H1 (cell line): Measurements from ENCODE around the gene AHRR. TPM values are rescaled to one million over a fixed set of nuclear protein-coding genes. Genes with fewer than 3 reads are reported as not detected.

Experiments
- CTCF ChIA-PET: fragments of 300-600 bp; sonication (Branson Sonifier 250); formaldehyde crosslinking; loops from one replicate; lab custom pipeline; 2021; ENCODE audit not compliant: partially characterized antibody; lab: Charles Lee
- POLR2A ChIA-PET: fragments of 300-600 bp; sonication (Branson Sonifier 250); formaldehyde crosslinking; loops from one replicate; lab custom pipeline; 2021; ENCODE audit warnings: inconsistent platforms; ENCODE audit not compliant: partially characterized antibody; lab: Charles Lee
- DNase-seq, 2 experiments: peaks; one replicate each; pipeline versions ENCODE4 v3.0.0 to v3.0.0-alpha.2; 2010 to 2022; ENCODE audit warnings: low spot score in 2 of 2, low read depth in 1 of 2, mixed read lengths in 1 of 2
- FAIRE-seq: peaks from 2 replicates; lab custom pipeline; 2011; peaks lifted over from hg19 to GRCh38; lab: Jason Lieb, UNC
- H2AFZ ChIP-seq: 2 replicates; pipeline ENCODE4 v1.8.1; 2012; ENCODE audit warnings: low read length, inconsistent platforms
- H2AK5ac ChIP-seq: 2 replicates; pipeline ENCODE4 v1.6.1; 2013; ENCODE audit warnings: low read depth, low read length
- H2BK120ac ChIP-seq: replicated peaks from 2 replicates; pipeline ENCODE3; 2013; ENCODE audit warnings: low read depth, low read length, inconsistent platforms
- H2BK12ac ChIP-seq: 2 replicates; pipeline ENCODE4 v1.6.1; 2013; ENCODE audit warnings: low read depth, low read length
- H2BK15ac ChIP-seq: 2 replicates; pipeline ENCODE4 v1.6.1; 2013; ENCODE audit warnings: low read length
- H2BK20ac ChIP-seq: 2 replicates; pipeline ENCODE4 v1.6.1; 2013; ENCODE audit warnings: low read length
- H2BK5ac ChIP-seq: 2 replicates; pipeline ENCODE4 v1.6.1; 2013; ENCODE audit warnings: low read depth, low read length
- H3K14ac ChIP-seq: 2 replicates; pipeline ENCODE4 v1.6.1; 2013; ENCODE audit warnings: inconsistent platforms; ENCODE audit not compliant: insufficient read length
- H3K18ac ChIP-seq: 2 replicates; pipeline ENCODE4 v1.6.1; 2013; ENCODE audit warnings: low read length; ENCODE audit errors: extremely low read depth
- H3K23ac ChIP-seq: 2 replicates; pipeline ENCODE4 v1.6.1; 2013; ENCODE audit warnings: inconsistent platforms; ENCODE audit not compliant: insufficient read length
- H3K23me2 ChIP-seq: 2 replicates; pipeline ENCODE4 v1.6.1; 2013; ENCODE audit warnings: low read depth, low read length
- H3K27ac ChIP-seq: 2 replicates; pipeline ENCODE4 v1.6.1; 2011; ENCODE audit warnings: low read depth, low read length, inconsistent platforms
- H3K27me3 ChIP-seq, 4 experiments: replicated peaks in 1 of 4; 1 replicate in 1 of 4; 2 replicates in 3 of 4; pipeline versions ENCODE4 v1.6.1 to v1.8.1; 2011 to 2013; ENCODE audit warnings: low read length in 3 of 4, mild to moderate bottlenecking in 3 of 4, inconsistent platforms in 2 of 4, mixed read lengths in 2 of 4, moderate library complexity in 1 of 4; ENCODE audit not compliant: control insufficient read depth in 3 of 4, insufficient read depth in 3 of 4; ENCODE audit errors: extremely low read depth in 1 of 4
- H3K36me3 ChIP-seq, 4 experiments: 2 replicates each; pipeline versions ENCODE4 v1.6.1 to v1.8.1; 2011 to 2013; ENCODE audit warnings: mild to moderate bottlenecking in 4 of 4, low read length in 3 of 4, moderate library complexity in 2 of 4, control low read depth in 1 of 4, inconsistent platforms in 1 of 4; ENCODE audit not compliant: insufficient read depth in 4 of 4, control insufficient read depth in 2 of 4
- H3K4ac ChIP-seq: replicated peaks from 2 replicates; pipeline ENCODE3; 2013; ENCODE audit warnings: low read length, low read depth, mixed read lengths, inconsistent platforms; ENCODE audit not compliant: insufficient read length
- H3K4me1 ChIP-seq, 4 experiments: replicated peaks in 1 of 4; 1 replicate in 1 of 4; 2 replicates in 3 of 4; pipeline versions ENCODE4 v1.6.1 to v1.8.1; 2011 to 2013; ENCODE audit warnings: low read length in 3 of 4, inconsistent platforms in 2 of 4, mixed read lengths in 1 of 4; ENCODE audit not compliant: insufficient read depth in 4 of 4, control insufficient read depth in 3 of 4
- H3K4me2 ChIP-seq, 2 experiments: 2 replicates each; pipeline versions ENCODE4 v1.6.1 to v1.8.1; 2011 to 2013; ENCODE audit warnings: low read depth in 2 of 2, low read length in 2 of 2, control low read depth in 1 of 2, inconsistent platforms in 1 of 2, mild to moderate bottlenecking in 1 of 2; ENCODE audit not compliant: insufficient read depth in 1 of 2
- H3K4me3 ChIP-seq, 4 experiments: fragments of 200-600, 300-600 bp in 1 of 4; sonication (generic), shearing (Covaris generic), sonication (Bioruptor Twin) in 1 of 4; 2 replicates each; pipeline versions ENCODE4 v1.5.1 to v1.8.1; 2011 to 2016; ENCODE audit warnings: low read length in 4 of 4, low read depth in 3 of 4, control low read depth in 2 of 4, inconsistent platforms in 2 of 4, mild to moderate bottlenecking in 2 of 4, mixed read lengths in 1 of 4, moderate library complexity in 1 of 4; ENCODE audit not compliant: insufficient read depth in 2 of 4; ENCODE audit errors: extremely low read depth in 1 of 4
- H3K56ac ChIP-seq: replicated peaks from 2 replicates; pipeline ENCODE3; 2013; ENCODE audit warnings: low read depth, mild to moderate bottlenecking, mixed read lengths, low read length, inconsistent platforms; ENCODE audit not compliant: insufficient read length
- H3K79me1 ChIP-seq: 2 replicates; pipeline ENCODE4 v1.6.1; 2013; ENCODE audit warnings: low read depth, low read length, control low read depth
- H3K79me2 ChIP-seq, 2 experiments: 2 replicates each; pipeline versions ENCODE4 v1.6.1 to v1.8.1; 2012 to 2013; ENCODE audit warnings: low read length in 2 of 2, mild to moderate bottlenecking in 2 of 2, inconsistent platforms in 1 of 2; ENCODE audit not compliant: insufficient read depth in 2 of 2, control insufficient read depth in 1 of 2
- H3K9ac ChIP-seq, 4 experiments: replicated peaks in 1 of 4; 1 replicate in 1 of 4; 2 replicates in 3 of 4; pipeline versions ENCODE4 v1.6.1 to v1.8.1; 2011 to 2013; ENCODE audit warnings: low read depth in 3 of 4, low read length in 3 of 4, control low read depth in 2 of 4, mild to moderate bottlenecking in 2 of 4, moderate library complexity in 2 of 4, inconsistent platforms in 1 of 4; ENCODE audit errors: extremely low read depth in 1 of 4
- H3K9me3 ChIP-seq, 2 experiments: 2 replicates each; pipeline versions ENCODE4 v1.6.1 to v1.8.1; 2012 to 2013; ENCODE audit warnings: mild to moderate bottlenecking in 2 of 2, moderate library complexity in 2 of 2, control low read depth in 1 of 2, inconsistent platforms in 1 of 2, low read depth in 1 of 2, low read length in 1 of 2, mixed read lengths in 1 of 2; ENCODE audit not compliant: insufficient read depth in 2 of 2
- H4K20me1 ChIP-seq, 2 experiments: replicated peaks in 1 of 2; 2 replicates each; pipeline versions ENCODE3 to v1.8.1; 2011 to 2013; ENCODE audit warnings: inconsistent platforms in 2 of 2, low read length in 2 of 2, mild to moderate bottlenecking in 1 of 2; ENCODE audit not compliant: insufficient read depth in 2 of 2, control insufficient read depth in 1 of 2
- H4K5ac ChIP-seq: 2 replicates; pipeline ENCODE4 v1.6.1; 2013; ENCODE audit warnings: low read length, low read depth, mixed read lengths, inconsistent platforms; ENCODE audit not compliant: insufficient read length
- H4K8ac ChIP-seq: 2 replicates; pipeline ENCODE4 v1.8.0; 2013; ENCODE audit warnings: mild to moderate bottlenecking, moderate library complexity, low read length, inconsistent platforms; ENCODE audit not compliant: insufficient read depth; ENCODE audit errors: extremely low read depth
- H4K91ac ChIP-seq: replicated peaks from 2 replicates; pipeline ENCODE3; 2013; ENCODE audit warnings: low read length, mixed read lengths, inconsistent platforms; ENCODE audit not compliant: insufficient read length
- CEBPB ChIP-seq: IDR thresholded peaks from 2 replicates; pipeline ENCODE4 v1.6.1; 2012; ENCODE audit warnings: low read depth, low read length
- EP300 ChIP-seq, 2 experiments: IDR thresholded peaks; 1 replicate in 1 of 2; 2 replicates in 1 of 2; pipeline ENCODE4 v1.6.1; 2011 to 2012; ENCODE audit warnings: low read depth in 2 of 2, low read length in 2 of 2, mild to moderate bottlenecking in 2 of 2, borderline replicate concordance in 1 of 2, inconsistent platforms in 1 of 2, moderate library complexity in 1 of 2
- FOSL1 ChIP-seq: IDR thresholded peaks from 2 replicates; pipeline ENCODE4 v1.6.1; 2011; ENCODE audit warnings: mild to moderate bottlenecking, low read depth, low read length, moderate library complexity; ENCODE audit not compliant: insufficient read depth
- GABPA ChIP-seq: IDR thresholded peaks from 2 replicates; pipeline ENCODE4 v1.6.1; 2011; ENCODE audit warnings: mild to moderate bottlenecking, low read length, moderate library complexity, borderline replicate concordance; ENCODE audit not compliant: insufficient read depth
- NRF1 ChIP-seq: IDR thresholded peaks from 2 replicates; pipeline ENCODE4 v1.6.1; 2011; ENCODE audit warnings: mild to moderate bottlenecking, low read depth, low read length, improper control_type of control experiment
- RNF2 ChIP-seq: fragments of 200-900, 300-1000 bp; sonication (generic); IDR thresholded peaks from 2 replicates; pipeline ENCODE4 v1.7.1; 2016; ENCODE audit warnings: borderline replicate concordance, low read depth, mild to moderate bottlenecking, antibody characterized with exemption, low read length; ENCODE audit not compliant: poor library complexity, severe bottlenecking; ENCODE audit errors: missing control alignments
- SUZ12 ChIP-seq: fragments of 200-600 bp; sonication (generic); IDR thresholded peaks from 2 replicates; pipeline ENCODE4 v1.6.1; 2012; ENCODE audit warnings: mild to moderate bottlenecking, inconsistent platforms, low read length, moderate library complexity, mixed read lengths
- WGBS, 2 experiments: shearing (Covaris generic) in 1 of 2; methylation state at CpG; one replicate each; pipeline versions ENCODE4 v1.1.6 to v1.1.7; 2013 to 2015; ENCODE audit warnings: low lambda C conversion rate in 2 of 2, mixed read lengths in 2 of 2, inconsistent platforms in 1 of 2, low coverage in 1 of 2, missing lambda C conversion rate in 1 of 2; ENCODE audit not compliant: insufficient replicate concordance in 2 of 2, insufficient coverage in 1 of 2, insufficient read length in 1 of 2; ENCODE audit errors: extremely low coverage in 1 of 2, missing lambda C conversion rate in 1 of 2; 5-methylcytosine and 5-hydroxymethylcytosine counted together
- polyA plus RNA-seq, 7 experiments: library from polyadenylated mRNA; depleted of rRNA in 3 of 7; stranded (reverse) in 5 of 7; unstranded in 2 of 7; fragments of >200 nt in 5 of 7; fragments of 200-250 nt in 2 of 7; gene quantifications; 1 replicate in 5 of 7; 2 replicates in 1 of 7; 4 replicates in 1 of 7; pipeline versions ENCODE4 v1.2.1 to v1.2.3, GENCODE V29; 2011 to 2013; ENCODE audit warnings: missing spikeins in 2 of 7, mixed read lengths in 2 of 7
- total RNA-seq: library from RNA; stranded (reverse); fragmentation: NEBNext Ultra II Directional; extraction: Animal tissue kit (Norgen Biotek cat#: 25700); gene quantifications from 2 replicates; pipeline ENCODE4 v1.2.1, GENCODE V29; 2021

AHRR gene
- total and polyA plus RNA-seq, 2 of the 8 experiments (the other 6 are each of a cell fraction or from before 2014, with no cell fraction given), result 0.41 to 0.80 TPM

- CTCF ChIA-PET, result interaction anchor here (0.8 to 2.2 kb wide), 5 partner anchors 20 to 171 kb away, joined by 3 to 7 read pairs (median 3); no protein-coding TSS in a partner anchor
- Histone ChIP-seq H3K4me1 (peaks cover 0 to 10% (median 5%) of the 10 kb centered on the region in 4 experiments; a peak in 5 of 7 replicates), H3K79me1 (no peaks in the 10 kb centered on the region), H4K20me1 (no peaks in the 10 kb centered on the region), H3K27ac (no peak overlapping the region), H2AFZ (no peak overlapping the region), H2BK12ac (no peak overlapping the region; the same call in 1 of the 2 replicates), H3K56ac (no peak overlapping the region), H4K91ac (no peak overlapping the region), H3K79me2 (no peaks in the 10 kb centered on the region), H3K4ac (no peak overlapping the region), H3K23me2 (peaks cover 3% of the 10 kb centered on the region; the same call in 1 of the 2 replicates), H2BK20ac (no peak overlapping the region), H3K36me3 (no peaks in the 10 kb centered on the region), H3K23ac (no peak overlapping the region), H2AK5ac (no peak overlapping the region), H2BK120ac (no peak overlapping the region), H4K5ac (no peak overlapping the region), H3K9me3 (no peaks in the 10 kb centered on the region), H3K4me3 (no peak overlapping the region), H3K14ac (no peak overlapping the region), H4K8ac (no peak overlapping the region; the same call in 1 of the 2 replicates), H3K9ac (no peak overlapping the region), H3K4me2 (no peak overlapping the region), H3K18ac (no peak overlapping the region), H2BK15ac (no peak overlapping the region), H3K27me3 (peaks cover 0 to 20% (median 14%) of the 10 kb centered on the region in 4 experiments; a peak in 5 of 7 replicates), H2BK5ac (no peak overlapping the region)
- DNase-seq (peak in 1 of 2 experiments; percentile 44), FAIRE-seq (no peak)
- POLR2A ChIA-PET, result interaction anchor here (1.2 to 1.5 kb wide), 2 partner anchors 11 to 21 kb away, joined by 3 read pairs; no protein-coding TSS in a partner anchor
- WGBS, 2 experiments, result 89% methylated on average over 21 of the region's 21 CpGs; no CpG with 5 or more reads in 1 of the 2 experiments
- TF ChIP-seq RNF2 (no peak), NRF1 (no peak), EP300 (IDR thresholded peaks at IDR 0.05; ENCODE audit: borderline replicate concordance in 1 of 2, low read depth in 2 of 2, low read length in 2 of 2) (no peak), SUZ12 (no peak), FOSL1 (no peak), GABPA (no peak), CEBPB (no peak)
These were observed 53.9 kb downstream of the AHRR start for GRCh38 chr5:375336-375920.
